HEK293 (cell line): ENCODE measurements around the gene POU2AF1.

Experiments
- CTCF ChIA-PET: fragments of 350-600 bp; formaldehyde crosslinking; extraction: SDS; loops from one replicate; lab custom pipeline; 2021; ENCODE audit warnings: antibody characterized with exemption; lab: Yijun Ruan, JAX
- POLR2A ChIA-PET: fragments of 300-600 bp; formaldehyde crosslinking; extraction: SDS; loops from one replicate; lab custom pipeline; 2020; ENCODE audit warnings: antibody characterized with exemption, inconsistent platforms; lab: Yijun Ruan, JAX
- H3K27ac ChIP-seq: fragments of 200-500 bp; sonication (Bioruptor generic); 2 replicates; pipeline ENCODE4 v1.5.1; 2014; ENCODE audit warnings: low read depth, low read length, control low read depth, inconsistent platforms; ENCODE audit errors: extremely low read depth
- H3K36me3 ChIP-seq, 2 experiments: fragments of 200-500 bp in 1 of 2; sonication (Bioruptor generic) in 1 of 2; 1 replicate in 1 of 2; 2 replicates in 1 of 2; pipeline ENCODE4 v1.5.1; 2014 to 2017; ENCODE audit warnings: inconsistent platforms in 2 of 2, low read length in 2 of 2; ENCODE audit not compliant: control insufficient read depth in 2 of 2, insufficient read depth in 1 of 2
- H3K4me1 ChIP-seq: fragments of 200-500 bp; sonication (Bioruptor generic); 2 replicates; pipeline ENCODE4 v1.5.1; 2014; ENCODE audit warnings: mild to moderate bottlenecking, low read length, inconsistent platforms; ENCODE audit not compliant: control insufficient read depth, insufficient read depth
- H3K4me3 ChIP-seq: 2 replicates; pipeline ENCODE4 v1.5.1; 2011; ENCODE audit warnings: low read depth, mild to moderate bottlenecking, control low read depth, low read length, moderate library complexity
- H3K9me3 ChIP-seq: fragments of 200-500 bp; sonication (Bioruptor generic); 2 replicates; pipeline ENCODE4 v1.5.1; 2014; ENCODE audit warnings: low read depth, low read length, inconsistent platforms; ENCODE audit not compliant: control insufficient read depth, insufficient read depth
- EGR2 ChIP-seq: fragments of 450-650 bp; formaldehyde crosslinking; IDR thresholded peaks from 2 replicates; pipeline ENCODE4 v1.5.1; 2016; ENCODE audit warnings: low read depth, missing biosample characterization, missing genetic modification characterization
- GLIS2 ChIP-seq: fragments of 450-650 bp; formaldehyde crosslinking; IDR thresholded peaks from 2 replicates; pipeline ENCODE4 v1.5.1; 2016; ENCODE audit warnings: missing biosample characterization, missing genetic modification characterization
- MEIS1 ChIP-seq: sonication (generic); formaldehyde crosslinking; IDR thresholded peaks from 2 replicates; pipeline ENCODE4 v1.8.1; 2022; ENCODE audit warnings: missing genetic modification reagents, mild to moderate bottlenecking, borderline replicate concordance
- SP3 ChIP-seq: fragments of 450-650 bp; formaldehyde crosslinking; IDR thresholded peaks from 2 replicates; pipeline ENCODE4 v1.5.1; 2016; ENCODE audit warnings: missing biosample characterization, missing genetic modification characterization
- ZBTB1 ChIP-seq: fragments of 450-650 bp; formaldehyde crosslinking; IDR thresholded peaks from 2 replicates; pipeline ENCODE4 v1.5.1; 2016; ENCODE audit warnings: missing biosample characterization, missing genetic modification characterization
- ZFHX2 ChIP-seq: fragments of 450-650 bp; formaldehyde crosslinking; conservative IDR thresholded peaks from 2 replicates; pipeline ENCODE4 v1.5.1; 2016; ENCODE audit warnings: missing biosample characterization, missing genetic modification characterization
- ZNF133 ChIP-seq: fragments of 450-650 bp; formaldehyde crosslinking; IDR thresholded peaks from 2 replicates; pipeline ENCODE4 v1.5.1; 2016; ENCODE audit warnings: missing biosample characterization, missing genetic modification characterization
- ZNF221 ChIP-seq: fragments of 450-650 bp; formaldehyde crosslinking; IDR thresholded peaks from 2 replicates; pipeline ENCODE4 v1.5.1; 2017; ENCODE audit warnings: missing biosample characterization, missing genetic modification characterization, borderline replicate concordance
- ZNF302 ChIP-seq: fragments of 450-650 bp; formaldehyde crosslinking; IDR thresholded peaks from 2 replicates; pipeline ENCODE4 v1.5.1; 2016; ENCODE audit warnings: missing biosample characterization, missing genetic modification characterization, low read depth
- ZNF324 ChIP-seq: fragments of 450-650 bp; formaldehyde crosslinking; IDR thresholded peaks from 2 replicates; pipeline ENCODE4 v1.5.1; 2016; ENCODE audit warnings: missing biosample characterization, missing genetic modification characterization
- ZNF366 ChIP-seq: fragments of 450-650 bp; formaldehyde crosslinking; conservative IDR thresholded peaks from 2 replicates; pipeline ENCODE4 v1.5.1; 2016; ENCODE audit warnings: missing biosample characterization, missing genetic modification characterization
- ZNF501 ChIP-seq: fragments of 450-650 bp; formaldehyde crosslinking; IDR thresholded peaks from 2 replicates; pipeline ENCODE4 v1.5.1; 2016; ENCODE audit warnings: missing biosample characterization, missing genetic modification characterization
- ZNF544 ChIP-seq: fragments of 450-650 bp; formaldehyde crosslinking; IDR thresholded peaks from 2 replicates; pipeline ENCODE4 v1.5.0; 2017; ENCODE audit warnings: missing biosample characterization, missing genetic modification characterization
- ZSCAN23 ChIP-seq: fragments of 450-650 bp; formaldehyde crosslinking; IDR thresholded peaks from 2 replicates; pipeline ENCODE4 v1.5.1; 2016; ENCODE audit warnings: missing biosample characterization, missing genetic modification characterization
- TF ChIP-seq, protein P1 (sequence below): fragments of 450-650 bp; formaldehyde crosslinking; IDR thresholded peaks from 2 replicates; pipeline ENCODE4 v1.5.1; 2016; ENCODE audit warnings: missing biosample characterization, missing genetic modification characterization
- TF ChIP-seq, protein P2 (sequence below): fragments of 450-650 bp; formaldehyde crosslinking; IDR thresholded peaks from 2 replicates; pipeline ENCODE4 v1.5.1; 2016; ENCODE audit warnings: missing biosample characterization, missing genetic modification characterization, low read depth
- TF ChIP-seq, protein P3 (sequence below): fragments of 450-650 bp; formaldehyde crosslinking; IDR thresholded peaks from 2 replicates; pipeline ENCODE4 v1.5.1; 2016; ENCODE audit warnings: missing biosample characterization, missing genetic modification characterization
- TF ChIP-seq, protein P4 (sequence below): fragments of 450-650 bp; formaldehyde crosslinking; IDR thresholded peaks from 2 replicates; pipeline ENCODE4 v1.5.1; 2017; ENCODE audit warnings: missing biosample characterization, missing genetic modification characterization

Gene POU2AF1

DNA sequence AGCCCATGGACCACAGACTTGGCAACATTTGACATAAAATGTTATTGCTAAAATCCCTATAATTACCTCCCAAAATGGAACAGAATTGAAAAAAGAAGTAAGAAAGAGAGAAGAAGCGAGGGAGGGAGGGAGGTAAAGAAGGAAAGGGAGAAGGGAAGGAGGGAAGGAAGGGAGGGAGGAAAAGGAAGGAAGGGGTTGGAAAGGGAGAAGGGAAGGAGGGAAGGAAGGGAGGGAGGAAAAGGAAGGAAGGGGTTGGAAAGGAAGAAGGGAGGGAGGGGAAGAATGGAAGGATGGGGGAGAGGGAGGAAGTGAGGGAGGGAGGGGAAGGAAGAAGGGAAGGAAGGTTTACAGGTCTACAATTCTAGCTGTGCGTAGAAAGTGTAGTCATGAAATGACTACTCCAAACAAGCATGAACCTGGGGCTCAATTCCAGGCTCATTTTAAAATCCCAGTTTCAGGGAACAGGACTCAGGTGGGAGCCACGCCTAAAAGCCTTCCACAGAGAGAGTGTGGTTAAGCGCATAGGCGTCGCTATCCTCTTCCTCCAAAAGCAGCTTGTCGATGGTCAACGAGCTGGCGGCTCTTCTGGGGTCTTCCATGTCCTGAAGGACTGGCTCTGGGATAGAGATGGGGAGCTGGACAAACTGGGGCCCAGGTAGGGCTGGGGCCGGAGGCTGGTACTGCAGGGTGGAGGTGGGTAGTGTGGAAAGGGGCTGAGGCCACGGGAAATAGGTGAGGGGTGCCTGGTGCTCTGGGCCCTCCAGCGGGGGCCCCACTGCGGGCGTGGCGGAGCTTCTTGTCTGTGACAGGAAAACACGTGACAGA lies 25.1 kb downstream of the POU2AF1 start:
- Histone ChIP-seq H3K4me3 (no peak overlapping the region), H3K36me3 (no peaks in the 10 kb centered on the region), H3K27ac (no peak overlapping the region), H3K9me3 (no peaks in the 10 kb centered on the region), H3K4me1 (no peaks in the 10 kb centered on the region)
- ChIA-PET CTCF (no interaction called here), POLR2A (no interaction called here)
- TF ChIP-seq ZNF221 (tag by site-specific recombination) (no peak), ZNF366 (tag by site-specific recombination) (peak; percentile 40), ZNF324 (tag by site-specific recombination) (no peak)

DNA sequence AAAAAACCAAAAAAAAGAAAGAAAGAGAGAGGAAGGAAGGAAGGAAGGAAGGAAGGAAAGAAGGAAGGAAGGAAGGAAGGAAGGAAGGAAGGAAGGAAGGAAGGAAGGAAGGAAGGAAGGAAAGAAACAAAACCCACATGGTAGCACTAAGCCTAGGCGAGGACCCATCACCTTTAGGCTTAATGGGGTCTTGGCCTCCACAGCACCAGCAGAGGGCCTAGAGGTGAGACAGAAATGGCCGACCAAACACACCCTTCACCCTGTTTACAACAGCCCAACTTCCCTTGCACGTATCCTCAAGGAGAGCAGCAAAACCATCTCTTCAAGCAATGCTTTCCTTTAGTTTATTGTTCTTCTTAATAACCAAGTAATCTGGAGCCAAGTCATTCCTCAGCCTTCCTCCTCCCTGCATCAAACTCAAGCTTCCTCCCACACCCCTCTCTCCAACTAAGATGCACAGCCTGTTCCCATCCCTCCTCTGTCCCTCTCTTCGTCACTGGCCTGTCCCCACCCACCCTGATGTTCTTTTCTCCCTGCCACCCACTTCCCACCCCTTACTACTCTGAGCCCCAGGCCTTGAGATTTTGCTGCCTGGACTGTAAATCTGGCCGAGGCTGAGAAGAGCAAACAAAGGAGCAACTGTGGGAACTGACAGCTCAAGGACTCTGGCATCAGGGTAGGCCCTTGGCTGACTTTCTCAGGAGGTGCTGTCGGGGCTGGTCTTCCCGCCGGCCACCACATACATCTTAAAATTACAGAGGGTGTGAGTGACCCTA lies 26.0 kb downstream of the POU2AF1 start:
- Histone ChIP-seq H3K4me3 (no peak overlapping the region), H3K36me3 (no peaks in the 10 kb centered on the region), H3K9me3 (no peaks in the 10 kb centered on the region), H3K27ac (no peak overlapping the region), H3K4me1 (no peaks in the 10 kb centered on the region)
- POLR2A ChIA-PET: no interaction called here
- CTCF ChIA-PET: no interaction called here
- TF ChIP-seq ZNF366 (tag by site-specific recombination) (peak; percentile 69), EGR2 (tag by site-specific recombination) (peak; percentile 79), ZFHX2 (tag by site-specific recombination) (peak; percentile 60)
- TF ChIP-seq, protein P1, sequence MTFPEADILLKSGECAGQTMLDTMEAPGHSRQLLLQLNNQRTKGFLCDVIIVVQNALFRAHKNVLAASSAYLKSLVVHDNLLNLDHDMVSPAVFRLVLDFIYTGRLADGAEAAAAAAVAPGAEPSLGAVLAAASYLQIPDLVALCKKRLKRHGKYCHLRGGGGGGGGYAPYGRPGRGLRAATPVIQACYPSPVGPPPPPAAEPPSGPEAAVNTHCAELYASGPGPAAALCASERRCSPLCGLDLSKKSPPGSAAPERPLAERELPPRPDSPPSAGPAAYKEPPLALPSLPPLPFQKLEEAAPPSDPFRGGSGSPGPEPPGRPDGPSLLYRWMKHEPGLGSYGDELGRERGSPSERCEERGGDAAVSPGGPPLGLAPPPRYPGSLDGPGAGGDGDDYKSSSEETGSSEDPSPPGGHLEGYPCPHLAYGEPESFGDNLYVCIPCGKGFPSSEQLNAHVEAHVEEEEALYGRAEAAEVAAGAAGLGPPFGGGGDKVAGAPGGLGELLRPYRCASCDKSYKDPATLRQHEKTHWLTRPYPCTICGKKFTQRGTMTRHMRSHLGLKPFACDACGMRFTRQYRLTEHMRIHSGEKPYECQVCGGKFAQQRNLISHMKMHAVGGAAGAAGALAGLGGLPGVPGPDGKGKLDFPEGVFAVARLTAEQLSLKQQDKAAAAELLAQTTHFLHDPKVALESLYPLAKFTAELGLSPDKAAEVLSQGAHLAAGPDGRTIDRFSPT (tag by site-specific recombination): no peak

DNA sequence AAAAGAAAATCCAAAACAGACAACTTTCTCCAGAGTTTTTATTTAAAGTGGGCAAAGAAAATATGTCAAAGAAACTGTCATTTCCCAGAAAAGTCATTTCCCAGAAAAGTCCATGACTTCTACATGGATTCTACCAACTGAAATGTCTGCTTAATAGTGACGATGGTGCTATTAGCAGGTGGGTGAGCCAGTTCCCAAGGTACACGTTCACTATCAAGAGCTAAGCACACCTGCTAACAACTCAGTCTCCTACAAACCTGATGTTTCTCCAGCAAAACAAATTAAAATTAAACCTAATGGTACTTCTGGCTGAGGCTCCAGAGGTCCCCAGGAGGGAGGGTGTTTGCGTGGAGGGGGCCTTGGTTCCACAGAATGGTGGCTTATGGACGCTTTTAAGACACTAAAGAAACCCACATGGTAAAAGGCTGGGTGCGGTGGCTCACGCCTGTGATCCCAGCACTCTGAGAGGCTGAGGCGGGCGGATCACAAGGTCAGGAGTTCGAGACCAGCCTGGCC lies 26.8 kb downstream of the POU2AF1 start:
- POLR2A ChIA-PET: no interaction called here
- TF ChIP-seq ZFHX2 (tag by site-specific recombination): no peak
- no peak for TF ChIP-seq MEIS1 (CRISPR knock-in tag)
- TF ChIP-seq ZNF501 (tag by site-specific recombination): no peak
- TF ChIP-seq, protein P2, sequence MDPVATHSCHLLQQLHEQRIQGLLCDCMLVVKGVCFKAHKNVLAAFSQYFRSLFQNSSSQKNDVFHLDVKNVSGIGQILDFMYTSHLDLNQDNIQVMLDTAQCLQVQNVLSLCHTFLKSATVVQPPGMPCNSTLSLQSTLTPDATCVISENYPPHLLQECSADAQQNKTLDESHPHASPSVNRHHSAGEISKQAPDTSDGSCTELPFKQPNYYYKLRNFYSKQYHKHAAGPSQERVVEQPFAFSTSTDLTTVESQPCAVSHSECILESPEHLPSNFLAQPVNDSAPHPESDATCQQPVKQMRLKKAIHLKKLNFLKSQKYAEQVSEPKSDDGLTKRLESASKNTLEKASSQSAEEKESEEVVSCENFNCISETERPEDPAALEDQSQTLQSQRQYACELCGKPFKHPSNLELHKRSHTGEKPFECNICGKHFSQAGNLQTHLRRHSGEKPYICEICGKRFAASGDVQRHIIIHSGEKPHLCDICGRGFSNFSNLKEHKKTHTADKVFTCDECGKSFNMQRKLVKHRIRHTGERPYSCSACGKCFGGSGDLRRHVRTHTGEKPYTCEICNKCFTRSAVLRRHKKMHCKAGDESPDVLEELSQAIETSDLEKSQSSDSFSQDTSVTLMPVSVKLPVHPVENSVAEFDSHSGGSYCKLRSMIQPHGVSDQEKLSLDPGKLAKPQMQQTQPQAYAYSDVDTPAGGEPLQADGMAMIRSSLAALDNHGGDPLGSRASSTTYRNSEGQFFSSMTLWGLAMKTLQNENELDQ (tag by site-specific recombination): no peak
- no peak for TF ChIP-seq ZSCAN23 (tag by site-specific recombination)
- TF ChIP-seq, protein P3, sequence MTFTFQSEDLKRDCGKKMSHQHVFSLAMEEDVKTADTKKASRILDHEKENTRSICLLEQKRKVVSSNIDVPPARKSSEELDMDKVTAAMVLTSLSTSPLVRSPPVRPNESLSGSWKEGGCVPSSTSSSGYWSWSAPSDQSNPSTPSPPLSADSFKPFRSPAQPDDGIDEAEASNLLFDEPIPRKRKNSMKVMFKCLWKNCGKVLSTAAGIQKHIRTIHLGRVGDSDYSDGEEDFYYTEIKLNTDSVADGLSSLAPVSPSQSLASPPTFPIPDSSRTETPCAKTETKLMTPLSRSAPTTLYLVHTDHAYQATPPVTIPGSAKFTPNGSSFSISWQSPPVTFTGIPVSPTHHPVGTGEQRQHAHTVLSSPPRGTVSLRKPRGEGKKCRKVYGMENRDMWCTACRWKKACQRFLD (tag by site-specific recombination): no peak
- TF ChIP-seq ZNF544: no peak
- TF ChIP-seq ZNF133 (tag by site-specific recombination): no peak
- no peak for TF ChIP-seq ZBTB1 (tag by site-specific recombination)
- no peak for TF ChIP-seq ZNF302 (tag by site-specific recombination)
- TF ChIP-seq, protein P4, sequence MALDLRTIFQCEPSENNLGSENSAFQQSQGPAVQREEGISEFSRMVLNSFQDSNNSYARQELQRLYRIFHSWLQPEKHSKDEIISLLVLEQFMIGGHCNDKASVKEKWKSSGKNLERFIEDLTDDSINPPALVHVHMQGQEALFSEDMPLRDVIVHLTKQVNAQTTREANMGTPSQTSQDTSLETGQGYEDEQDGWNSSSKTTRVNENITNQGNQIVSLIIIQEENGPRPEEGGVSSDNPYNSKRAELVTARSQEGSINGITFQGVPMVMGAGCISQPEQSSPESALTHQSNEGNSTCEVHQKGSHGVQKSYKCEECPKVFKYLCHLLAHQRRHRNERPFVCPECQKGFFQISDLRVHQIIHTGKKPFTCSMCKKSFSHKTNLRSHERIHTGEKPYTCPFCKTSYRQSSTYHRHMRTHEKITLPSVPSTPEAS (tag by site-specific recombination): no peak
- TF ChIP-seq SP3 (tag by site-specific recombination): no peak
- TF ChIP-seq GLIS2 (tag by site-specific recombination): no peak

More for the DNA sequence above, 26.8 kb downstream of the POU2AF1 start:
- H3K27ac ChIP-seq: no peak overlapping the region
- H3K36me3 ChIP-seq: no peaks in the 10 kb centered on the region
- no peaks in the 10 kb centered on the region for H3K4me1 ChIP-seq
- CTCF ChIA-PET: no interaction called here
- H3K9me3 ChIP-seq: no peaks in the 10 kb centered on the region
- H3K4me3 ChIP-seq: no peak overlapping the region
